NCI-H1092 (cell line): Measurements from ENCODE around the gene KISS1R.
A peak's percentile ranks its signal among the peaks of the same experiment; 100 is the strongest.
"Not testable (repeated sequence)": the region's sequence is repeated elsewhere in the genome, so short reads cannot be mapped to it uniquely, and the experiment has no call there.

ENCODE experiments used
- DNase-seq: peaks from one replicate; lab custom pipeline; 2025; lab: John Stamatoyannopoulos, UW

Gene KISS1R

DNA sequence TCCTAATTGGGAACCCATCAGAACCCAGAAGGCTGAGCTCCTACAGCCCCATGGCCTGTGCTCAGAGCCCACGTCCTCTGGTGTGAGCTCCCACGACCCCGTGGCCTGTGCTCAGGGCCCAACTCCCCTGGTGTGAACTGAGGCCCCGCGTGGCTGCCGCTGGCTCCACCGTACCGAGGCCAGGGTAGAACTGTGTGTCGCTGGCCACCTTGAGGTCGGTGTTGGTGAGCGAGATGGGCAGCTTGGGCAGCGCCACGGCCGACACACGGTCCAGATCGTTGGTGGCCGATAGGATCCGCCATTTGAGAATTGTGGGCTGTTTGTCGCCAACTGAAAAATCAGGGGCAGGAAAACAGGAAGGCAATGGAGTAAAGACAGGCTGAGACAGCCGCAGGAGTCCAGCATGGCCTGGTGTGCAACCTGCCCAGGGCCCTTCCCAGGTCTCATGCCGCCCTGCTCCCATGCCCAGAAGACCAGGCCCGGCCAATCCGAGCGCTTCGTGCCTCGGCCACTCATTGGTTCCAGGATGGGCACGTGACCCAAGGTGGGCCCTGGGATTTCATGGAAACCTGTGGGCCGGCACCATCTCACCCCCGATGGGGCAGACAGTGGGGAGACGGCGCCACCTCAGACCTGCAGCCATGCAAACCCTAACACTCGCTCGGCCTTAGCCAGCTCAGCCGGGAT, 35.6 kb upstream of the KISS1R start:
- no peak for DNase-seq

DNA sequence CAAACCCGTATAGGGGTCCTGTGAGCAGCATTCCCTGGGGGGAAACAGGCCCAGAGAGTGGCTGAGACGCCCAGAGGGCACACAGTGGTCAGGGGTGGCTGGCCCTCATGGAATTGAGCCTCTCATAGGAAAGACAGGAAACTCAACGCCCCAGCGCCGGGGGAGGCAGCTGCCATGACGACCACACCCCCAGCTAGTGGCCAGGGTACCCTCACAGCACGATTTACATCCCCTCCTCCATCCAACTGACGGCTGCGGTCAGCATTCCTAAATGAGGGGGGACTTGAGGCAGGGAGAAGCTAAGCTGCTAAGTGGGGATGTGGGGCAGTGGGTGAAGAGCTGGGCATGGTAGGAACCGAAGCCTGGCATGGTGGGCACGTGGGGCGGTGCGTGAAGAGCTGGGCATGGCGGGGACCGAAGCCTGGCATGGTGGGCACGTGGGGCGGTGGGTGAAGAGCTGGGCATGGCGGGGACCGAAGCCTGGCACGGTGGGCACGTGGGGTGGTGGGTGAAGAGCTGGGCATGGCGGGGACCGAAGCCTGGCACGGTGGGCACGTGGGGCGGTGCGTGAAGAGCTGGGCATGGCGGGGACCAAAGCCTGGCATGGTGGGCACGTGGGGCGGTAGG, 34.1 kb upstream of the KISS1R start:
- no peak for DNase-seq

DNA sequence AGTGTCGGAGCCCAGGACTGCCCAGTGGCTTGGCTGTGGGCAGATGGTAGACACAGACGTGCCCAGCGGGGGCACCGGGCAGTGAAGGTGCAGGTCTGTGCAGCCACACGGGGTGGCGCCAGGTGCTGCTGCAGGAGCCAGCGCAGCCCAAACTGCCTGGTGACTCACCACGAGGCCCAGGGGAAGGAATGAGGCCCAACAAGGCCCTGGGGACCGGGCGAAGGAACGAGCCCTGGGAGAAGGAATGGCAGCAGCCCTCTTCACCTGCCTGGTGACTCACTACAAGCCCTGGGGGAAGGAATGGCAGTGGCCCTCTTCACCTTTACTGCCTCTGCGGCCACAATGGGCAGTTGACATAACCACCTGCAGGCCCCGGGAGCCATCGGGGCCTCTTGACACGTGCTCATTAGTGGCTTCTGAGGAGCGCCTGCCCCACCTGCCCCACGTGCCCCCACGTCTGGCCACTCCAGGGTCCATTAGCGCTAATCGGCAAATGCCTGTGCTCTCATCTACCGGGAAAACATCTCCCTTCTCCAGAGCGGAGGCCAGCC, 33.4 kb upstream of the KISS1R start:
- no peak for DNase-seq

DNA sequence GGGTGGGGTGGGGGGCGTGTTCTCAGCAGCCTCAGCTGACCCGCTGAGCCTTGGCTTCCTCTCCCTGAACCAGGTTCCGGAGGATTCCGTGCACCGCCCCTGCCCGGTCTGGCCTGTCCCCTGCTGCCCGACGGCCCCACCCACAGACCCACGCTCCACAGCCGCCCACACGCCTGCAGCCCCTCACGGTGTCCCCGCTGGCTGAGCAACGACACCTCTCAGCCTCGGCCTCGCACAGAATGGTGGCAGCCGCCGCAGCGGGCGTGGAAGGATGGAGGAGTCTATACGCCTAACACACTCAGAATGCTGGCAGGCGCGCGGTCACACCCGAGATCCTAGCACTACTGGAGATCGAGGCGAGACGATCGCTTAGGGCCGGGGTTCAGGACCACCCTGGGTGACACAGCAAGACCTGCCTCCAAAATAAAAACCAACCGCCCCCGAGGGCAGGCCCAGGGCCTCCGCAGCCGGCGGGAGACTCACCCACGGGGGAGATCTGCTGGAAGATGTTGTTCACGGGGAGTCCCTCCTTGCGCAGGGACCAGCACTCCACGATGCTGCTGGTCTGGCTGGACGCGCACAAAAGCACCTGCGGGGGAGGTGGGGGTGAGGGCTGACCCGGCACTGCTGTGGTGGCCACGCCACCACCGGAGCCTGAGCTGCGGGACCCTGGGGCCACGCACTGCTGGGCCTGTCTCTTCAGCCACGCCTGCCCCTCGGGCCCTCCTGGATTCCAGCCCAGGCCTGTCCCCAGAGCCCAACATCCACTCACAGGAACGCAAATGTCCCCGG, 32.5 kb upstream of the KISS1R start:
- DNase-seq: no peak

DNA sequence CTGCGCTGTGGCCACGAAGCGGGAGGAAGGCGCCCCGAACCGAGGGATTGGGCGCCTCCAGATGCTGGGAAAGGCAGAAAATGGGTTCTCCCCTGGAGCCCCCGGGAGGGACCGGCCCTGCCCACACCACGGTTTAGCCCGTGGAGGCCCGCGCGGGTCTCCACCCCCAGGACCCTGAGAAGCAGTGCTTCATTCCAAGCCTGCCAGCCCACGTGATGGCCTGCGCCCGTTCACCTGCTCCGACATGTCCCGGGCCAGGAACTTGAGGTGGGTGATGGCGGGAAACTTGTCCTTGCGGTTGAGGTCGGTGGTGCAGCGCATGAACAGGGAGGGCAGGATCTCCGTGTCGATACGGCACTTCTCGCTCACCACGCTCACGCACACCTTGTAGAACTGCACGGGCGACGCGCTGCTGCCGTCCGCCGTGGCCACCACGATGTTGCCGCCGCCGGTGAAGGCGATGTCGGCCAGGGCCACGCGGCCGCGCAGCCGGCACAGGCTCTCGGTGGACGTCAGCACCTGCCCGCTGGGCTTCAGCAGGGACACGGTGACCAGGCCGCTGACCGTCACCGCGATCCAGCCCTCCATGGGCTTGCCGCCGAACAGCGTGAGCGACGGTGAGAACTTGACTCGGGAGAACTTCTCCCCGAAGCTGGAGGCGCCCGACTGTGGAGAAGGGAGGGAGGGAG, 31.5 kb upstream of the KISS1R start:
- DNase-seq: no peak

DNA sequence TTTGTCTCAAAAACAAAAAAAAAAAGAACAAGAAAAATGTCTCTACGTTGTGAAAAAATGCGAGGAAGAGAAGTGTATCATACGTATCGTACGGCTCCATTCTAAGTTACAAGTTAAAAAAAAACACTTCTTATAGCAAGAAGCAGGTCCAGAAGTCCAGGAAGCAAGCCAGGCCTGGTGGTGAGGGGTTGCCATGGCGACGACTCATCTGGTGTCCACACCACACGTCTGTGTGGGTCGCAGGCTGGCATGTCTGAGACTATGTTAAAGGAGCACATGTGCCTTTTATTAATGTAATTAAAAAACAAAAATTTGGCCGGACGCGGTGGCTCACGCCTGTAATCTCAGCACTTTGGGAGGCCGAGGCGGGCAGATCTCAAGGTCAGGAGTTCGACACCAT, 30.1 kb upstream of the KISS1R start:
- DNase-seq: no peak

GRCh38 chr19:887599-887998, 29.5 kb upstream of the KISS1R start:
- DNase-seq: no peak

DNA sequence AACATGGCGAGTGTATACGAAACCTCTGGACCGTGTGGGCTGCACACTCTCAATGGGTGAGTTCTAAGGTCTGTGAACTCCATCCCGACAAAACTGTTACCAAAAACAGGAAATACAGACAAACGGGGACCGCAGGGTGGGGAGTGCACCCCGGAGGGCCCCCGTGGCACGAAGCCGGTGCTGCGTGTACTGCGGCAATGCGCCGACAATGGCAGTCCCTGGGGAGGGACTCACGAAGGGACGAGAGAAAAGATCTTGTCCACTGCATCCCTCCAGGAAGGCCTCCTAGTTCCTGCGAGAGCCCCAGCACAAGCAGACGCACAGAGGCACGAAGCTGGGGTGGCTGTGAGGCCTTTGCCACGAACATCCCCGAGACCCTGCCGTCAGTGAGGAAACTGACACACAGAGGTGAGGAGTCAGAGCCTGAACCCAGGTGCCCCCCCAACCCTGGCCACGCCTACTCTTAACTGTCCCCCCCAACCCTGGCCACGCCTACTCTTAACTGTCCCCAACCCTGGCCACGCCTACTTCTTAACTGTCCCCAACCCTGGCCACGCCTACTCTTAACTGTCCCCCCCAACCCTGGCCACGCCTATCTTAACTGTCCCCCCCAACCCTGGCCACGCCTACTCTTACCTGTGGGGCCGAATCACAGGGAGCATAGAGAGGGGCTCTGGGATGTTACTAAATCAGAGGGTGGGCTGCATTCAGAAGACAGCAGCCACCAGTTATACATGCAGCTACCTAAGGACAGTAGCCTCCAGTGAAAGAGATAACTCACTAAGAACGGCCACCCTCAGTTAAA, 28.4 kb upstream of the KISS1R start:
- DNase-seq: no peak

DNA sequence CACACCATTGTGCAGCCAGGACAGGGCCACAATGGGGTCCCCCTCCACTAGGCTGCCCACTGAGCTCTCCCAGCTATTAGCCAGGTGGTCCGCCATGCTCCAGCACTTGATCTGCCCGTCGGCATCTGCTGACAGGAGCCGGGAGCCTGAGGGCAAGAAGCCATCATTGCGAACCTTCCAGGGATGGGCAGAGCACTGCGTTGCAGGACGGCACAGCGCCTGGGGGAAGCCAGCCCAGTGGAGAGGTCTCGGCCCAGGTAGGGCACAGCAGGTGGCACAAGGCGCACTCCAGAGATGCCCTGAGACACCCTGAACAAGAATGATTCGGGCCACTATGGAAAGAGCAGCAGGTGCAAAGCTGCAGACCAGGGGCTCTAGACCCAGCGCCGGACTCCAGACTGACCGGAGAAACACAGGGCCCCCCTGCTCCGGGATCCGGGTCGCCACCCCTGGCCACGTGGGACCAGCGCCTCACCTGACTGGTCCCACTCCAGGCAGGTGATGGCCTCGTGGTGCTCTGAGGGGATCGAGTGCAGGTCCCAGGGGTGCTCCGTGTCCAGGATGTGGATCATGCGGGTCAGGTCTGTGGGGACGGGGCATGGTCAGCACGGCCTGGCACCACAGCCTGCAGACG, 27.4 kb upstream of the KISS1R start:
- no peak for DNase-seq

GRCh38 chr19:890831-891230, 26.3 kb upstream of the KISS1R start:
- no peak for DNase-seq

- not testable (repeated sequence) for DNase-seq
Observed at GRCh38 chr19:891421-892200, 25.5 kb upstream of the KISS1R start.

DNA sequence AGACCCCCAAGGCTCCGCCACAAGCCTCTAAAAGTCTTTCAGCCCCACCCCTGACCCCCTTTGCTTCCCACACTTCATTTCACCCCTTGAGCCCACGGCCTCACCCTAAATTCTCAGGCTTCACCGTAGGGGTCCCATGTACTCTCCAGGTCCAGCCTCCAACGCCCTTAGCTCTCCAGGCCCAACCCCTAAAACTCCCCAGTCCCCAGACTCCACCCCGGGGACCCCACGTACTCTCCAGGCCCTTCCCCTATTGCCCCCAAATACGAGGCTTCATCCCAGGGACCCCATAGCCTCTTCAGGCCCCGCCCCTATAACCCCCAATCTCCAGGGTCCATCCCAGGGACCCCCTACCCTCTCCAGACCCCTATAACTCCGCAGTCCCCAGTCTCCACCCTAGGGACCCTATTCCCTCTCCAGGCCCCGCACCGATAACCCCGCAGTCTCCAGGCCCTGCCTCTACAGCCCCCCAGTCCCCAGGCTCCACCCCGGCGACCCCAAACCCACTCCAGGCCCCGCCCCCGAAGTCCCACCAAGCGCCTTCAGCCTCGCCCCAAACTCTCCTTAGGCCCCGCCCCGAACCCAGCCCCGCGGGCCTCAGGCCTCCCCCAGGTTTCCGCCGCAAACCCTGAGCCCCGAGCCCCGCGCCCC, 24.8 kb upstream of the KISS1R start:
- DNase-seq: no peak

- peak; percentile 92 for DNase-seq
Observed at GRCh38 chr19:892894-893689, 24.0 kb upstream of the KISS1R start, which contains the start of the genes MED16 and RNU6-9. TSS of gene MED16 (minus strand) at chr19:893187. CDS start at chr19:891131, 2,056 bp downstream. TSS of gene RNU6-9 (plus strand) at chr19:893484.

DNA sequence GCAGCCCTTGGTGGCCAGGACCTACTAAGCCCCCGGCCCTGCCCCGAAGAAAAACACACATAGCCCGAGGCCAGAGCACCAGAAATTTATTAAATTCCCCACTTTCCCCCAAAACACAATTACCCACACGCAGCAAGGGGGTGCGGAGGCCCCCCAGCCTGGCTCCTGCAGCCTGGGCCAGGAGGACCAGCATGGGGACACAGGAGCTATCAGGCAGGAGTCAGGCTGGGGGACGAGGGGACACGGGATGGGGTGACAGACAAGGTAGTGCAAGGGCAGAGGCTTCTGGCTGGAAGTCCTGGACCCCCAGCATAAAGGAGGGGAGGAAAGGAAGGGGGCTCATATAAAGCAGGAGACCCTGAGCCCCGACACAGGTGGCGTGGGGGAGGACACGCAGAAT, 20.7 kb upstream of the KISS1R start:
- no peak for DNase-seq

- no peak for DNase-seq
Observed at GRCh38 chr19:896999-897398, 20.1 kb upstream of the KISS1R start.

- DNase-seq: no peak
Observed at GRCh38 chr19:897442-898039, 19.6 kb upstream of the KISS1R start.

GRCh38 chr19:898663-899062, 18.5 kb upstream of the KISS1R start:
- no peak for DNase-seq
